HG03097 (cell line): ENCODE data around the gene CDH26.
"Not testable (repeated sequence)": the region's sequence is repeated elsewhere in the genome, so short reads cannot be mapped to it uniquely, and the experiment has no call there.

Experiments used
- ATAC-seq: cut with Tn5 transposase; IDR thresholded peaks from one replicate; pipeline ENCODE4 v1.9.1; 2021; ENCODE audit not compliant: unreplicated experiment, low FRiP score

Gene CDH26

DNA sequence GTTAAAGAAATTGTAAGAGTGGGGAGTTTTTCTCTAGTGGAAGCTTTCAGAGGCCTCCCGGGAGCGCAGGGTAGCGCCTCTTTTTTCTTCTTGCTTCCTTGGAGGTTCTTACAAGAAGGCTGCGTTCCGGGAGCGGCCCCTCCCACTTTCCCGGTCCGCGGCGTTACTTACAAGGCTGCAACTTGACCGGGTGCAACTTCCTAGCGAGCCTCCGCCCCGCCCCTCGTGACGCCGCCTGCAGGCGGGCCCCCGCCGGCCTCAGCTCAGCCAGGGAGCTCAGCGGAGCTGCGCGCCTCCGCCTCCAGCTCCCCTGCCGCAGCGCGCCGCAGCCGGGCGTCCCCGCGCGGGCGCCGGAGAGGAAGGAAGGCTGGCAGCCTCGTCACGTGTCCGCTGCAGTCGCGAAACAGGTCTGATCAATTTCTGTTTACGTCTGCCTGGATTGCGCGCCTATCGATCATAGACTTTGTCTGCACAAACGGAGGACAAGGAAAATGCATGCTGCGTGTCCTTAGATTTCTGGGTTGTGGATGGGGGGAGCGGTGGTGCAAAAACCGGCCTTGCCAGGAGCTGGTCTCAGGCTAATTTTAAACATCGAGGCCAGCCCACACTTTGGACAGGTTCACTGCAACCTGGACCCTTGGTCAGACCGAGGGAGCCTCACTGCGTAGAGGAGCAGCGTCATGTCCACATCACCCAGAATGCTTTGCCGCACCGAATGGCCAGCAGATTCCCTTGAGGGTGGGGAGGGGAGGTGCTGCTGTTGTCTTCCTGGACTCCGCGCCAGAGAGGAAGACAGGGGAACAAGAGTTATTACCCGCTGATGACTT is 17.9 kb upstream of the CDH26 start, which contains the start of the genes FAM217B and PPP1R3D:
Gene FAM217B, plus strand, starts transcription at position 261 of the 827 bp plus-strand sequence. CDS start 3,555 bp downstream, outside the sequence.
Gene PPP1R3D, minus strand, starts transcription at position 177 of the 827 bp plus-strand sequence. CDS start 374 bp downstream, outside the sequence.
- ATAC-seq = peak; percentile 90

DNA sequence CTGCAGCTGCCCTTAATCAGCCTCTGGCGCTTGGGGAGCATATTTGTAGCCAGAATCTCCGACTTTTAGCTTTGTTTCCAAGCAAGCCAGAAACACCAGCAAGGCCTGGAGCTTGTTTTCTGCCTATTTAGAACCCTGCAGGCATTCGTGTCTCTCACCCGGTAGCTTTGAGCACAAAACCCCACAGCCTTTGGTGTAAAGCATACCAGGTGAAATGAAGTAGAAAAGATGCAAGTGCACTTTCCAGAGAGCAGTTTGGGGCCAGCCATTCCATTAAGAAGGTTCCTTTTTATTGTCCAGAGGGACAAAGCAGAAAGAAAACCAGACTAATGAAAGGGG is 17.3 kb upstream of the CDH26 start:
- ATAC-seq = no peak

DNA sequence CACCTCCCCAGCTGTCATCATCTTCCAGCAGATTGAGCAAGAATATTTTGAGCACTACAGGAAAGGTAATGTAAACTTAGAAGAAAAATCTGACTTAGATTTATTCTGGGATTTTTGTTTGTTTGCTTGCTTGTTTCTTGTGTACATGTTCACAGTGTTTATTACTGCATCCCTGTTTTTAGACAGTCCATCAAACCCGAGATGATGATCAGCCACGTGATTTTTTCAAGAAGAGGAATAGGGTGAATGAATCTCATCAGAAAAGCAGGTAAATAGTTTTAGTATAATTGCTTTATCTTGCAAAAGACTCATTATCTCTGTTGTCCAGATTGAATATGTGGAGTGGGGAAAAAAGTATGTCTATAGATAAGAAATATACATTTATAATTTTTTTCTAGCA is 16.0 kb upstream of the CDH26 start:
- ATAC-seq = no peak

DNA sequence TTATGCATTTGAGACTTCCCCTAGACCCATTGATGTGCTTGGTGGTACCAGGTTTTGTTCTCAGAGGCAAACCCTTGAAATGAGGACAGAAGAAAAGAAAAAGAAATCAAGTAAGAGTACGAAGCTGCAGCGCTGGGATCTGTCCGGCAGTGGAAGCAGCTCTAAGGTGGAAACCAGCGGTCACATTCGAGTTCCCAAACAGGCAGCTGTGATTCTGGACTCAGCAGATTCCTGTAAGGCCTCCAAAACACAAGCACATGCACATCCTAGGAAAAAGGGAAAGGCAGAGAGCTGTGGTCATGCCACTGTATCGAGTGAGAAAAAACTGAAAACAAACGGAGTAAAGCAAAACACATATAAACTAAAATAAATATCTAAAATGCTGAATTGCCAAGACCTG is 13.5 kb upstream of the CDH26 start:
- ATAC-seq = no peak

DNA sequence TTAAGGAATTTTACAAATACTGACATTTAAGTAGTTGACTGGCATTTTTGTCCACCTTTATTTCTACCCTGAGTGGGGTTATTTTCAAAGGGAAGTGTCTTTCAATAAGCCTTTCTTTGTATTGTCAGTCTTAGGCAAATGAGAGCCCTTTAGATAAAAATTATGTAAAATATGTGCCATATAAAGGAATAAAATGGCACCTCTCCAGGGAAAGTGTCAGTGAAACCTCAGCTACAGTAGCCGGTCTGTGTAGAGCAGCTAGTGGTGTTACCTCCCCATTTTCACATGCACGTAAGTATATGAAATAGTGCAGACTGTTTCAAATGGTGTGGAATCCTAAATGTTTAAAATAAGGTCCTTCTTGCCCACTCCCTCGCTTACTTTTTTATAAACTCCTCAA is 13.0 kb upstream of the CDH26 start:
- no peak for ATAC-seq

DNA sequence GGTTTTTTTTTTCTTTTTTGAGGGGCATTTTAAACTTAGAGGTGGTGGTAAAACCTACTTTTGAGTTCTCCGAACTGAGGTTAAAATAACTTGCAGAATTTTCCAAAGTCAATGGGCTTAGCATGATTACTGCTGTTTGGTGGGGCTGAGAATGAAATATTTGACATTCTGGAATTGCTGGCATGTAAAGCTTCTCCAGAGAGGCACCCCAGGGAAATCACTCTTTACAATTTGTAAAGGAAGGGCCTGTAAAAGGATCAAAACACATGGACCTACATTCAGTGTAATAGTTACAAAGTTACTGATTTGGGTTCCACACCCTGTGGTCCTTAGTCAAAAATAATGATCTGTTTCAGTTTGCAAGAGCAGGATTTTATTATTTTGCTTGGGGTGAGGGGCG is 12.5 kb upstream of the CDH26 start:
- ATAC-seq = no peak

DNA sequence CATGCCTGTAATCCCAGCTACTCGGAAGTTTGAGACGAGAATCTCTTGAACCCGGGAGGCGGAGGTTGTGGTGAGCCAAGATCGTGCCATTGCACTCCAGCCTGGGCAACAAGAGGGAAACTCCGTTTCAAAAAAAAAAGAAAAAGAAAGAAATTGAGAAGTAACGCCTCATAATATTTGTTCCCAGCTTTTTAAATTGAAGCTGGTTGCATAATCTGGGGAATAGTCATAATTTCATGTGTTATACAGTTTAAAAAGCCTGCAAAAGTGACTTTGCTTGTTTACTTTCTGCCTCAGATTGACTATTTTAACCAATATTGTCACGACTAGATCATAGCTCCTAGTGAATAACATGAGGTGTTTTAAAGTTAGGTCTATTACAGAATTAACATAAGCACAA is 10.8 kb upstream of the CDH26 start:
- ATAC-seq = no peak

DNA sequence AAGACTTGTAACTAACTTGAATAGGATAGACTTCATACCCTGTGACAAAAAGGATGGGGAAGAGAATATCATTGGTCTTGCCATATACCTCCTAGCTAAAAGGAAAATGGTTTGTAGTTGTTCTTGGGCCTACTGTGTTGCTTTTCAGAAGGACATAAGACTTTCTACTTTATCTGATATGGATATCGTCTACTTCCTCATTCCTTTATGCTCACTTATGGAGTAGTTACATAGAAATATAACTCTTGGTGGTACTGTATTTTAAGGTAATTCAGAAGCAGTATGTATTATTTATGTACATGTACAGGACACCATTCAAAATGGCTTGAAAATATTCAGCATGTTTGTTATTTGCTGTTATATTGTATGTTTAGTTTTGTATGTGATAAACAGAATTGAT is 10.0 kb upstream of the CDH26 start:
- ATAC-seq = no peak

DNA sequence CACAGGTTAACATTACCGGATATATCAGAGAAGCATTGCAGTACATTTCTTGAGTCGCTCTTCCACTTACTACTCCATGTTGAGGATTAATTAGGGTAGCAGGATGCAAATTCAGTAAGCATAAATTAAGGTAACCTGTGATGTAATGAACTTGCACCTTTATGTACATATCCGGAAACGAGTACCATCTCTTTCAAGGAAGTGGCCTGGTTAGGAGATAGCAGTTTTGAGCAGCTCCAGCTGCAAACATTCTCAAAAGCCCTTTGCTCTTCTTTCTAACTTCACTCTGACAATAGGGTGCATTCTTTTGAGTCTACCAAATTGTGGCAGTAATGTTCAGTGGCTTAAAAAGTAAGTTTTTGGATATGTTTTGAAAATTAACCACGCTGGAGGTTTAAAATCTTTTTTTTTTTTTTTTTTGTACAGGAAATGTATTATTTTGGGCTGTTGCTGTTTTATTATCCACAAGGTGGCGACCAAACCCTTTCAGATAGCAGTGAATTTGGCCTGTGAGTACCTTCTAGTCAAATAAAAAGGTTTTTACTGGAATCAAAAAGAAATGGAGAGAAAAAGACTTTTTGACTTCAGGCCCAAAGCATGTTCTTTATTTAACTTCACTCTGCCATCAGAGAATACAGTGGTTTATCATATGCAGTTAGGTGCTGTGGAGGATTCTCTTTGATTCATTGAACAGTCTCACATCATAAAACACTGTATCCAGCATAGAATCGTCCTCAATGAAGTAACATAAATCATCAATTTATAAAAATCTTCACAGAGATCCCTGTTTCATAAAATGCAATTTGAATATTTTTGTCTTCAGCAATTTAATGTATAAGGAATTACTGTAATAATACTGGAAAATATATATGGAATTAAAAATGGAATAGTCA is 9.1 kb upstream of the CDH26 start:
- ATAC-seq = no peak

DNA sequence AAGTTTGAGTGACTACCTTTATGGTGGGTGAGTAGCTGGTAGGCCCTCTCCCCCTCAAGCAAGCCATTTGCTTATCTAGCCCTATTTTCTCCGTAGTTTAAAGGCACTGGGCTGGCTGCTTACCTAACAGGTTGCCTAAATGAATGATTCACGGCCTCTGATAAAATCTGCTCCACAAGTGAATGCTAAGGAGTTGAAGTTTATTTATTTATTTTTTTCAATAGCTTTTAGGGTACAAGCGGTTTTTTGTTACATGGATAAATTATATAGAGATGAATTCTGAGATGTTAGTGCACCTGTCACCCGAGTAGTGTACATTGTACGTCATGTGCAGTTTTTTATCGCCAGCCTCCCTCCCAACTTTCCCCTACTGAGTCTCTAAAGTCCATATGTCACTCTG is 8.3 kb upstream of the CDH26 start:
- no peak for ATAC-seq

DNA sequence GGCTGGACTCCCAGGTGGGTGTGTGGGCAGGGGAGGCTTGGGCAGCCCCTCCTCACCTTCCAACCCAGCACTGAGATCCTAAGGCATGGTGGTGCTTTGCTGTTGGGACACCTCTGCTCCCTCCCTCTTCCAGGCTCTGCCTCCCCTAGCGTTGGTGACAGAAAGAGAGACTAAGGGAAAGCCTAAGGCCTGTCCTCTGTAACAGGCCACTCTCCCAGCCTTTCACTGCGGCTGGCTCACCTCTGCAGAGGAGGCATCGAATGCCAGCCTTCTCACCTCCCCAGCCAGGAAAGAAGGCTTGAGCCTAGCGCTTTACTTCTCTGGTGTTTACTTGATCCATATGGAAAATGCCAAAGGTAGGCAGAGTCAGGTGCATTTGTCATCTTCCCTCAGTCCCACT is 3.5 kb upstream of the CDH26 start:
- no peak for ATAC-seq

DNA sequence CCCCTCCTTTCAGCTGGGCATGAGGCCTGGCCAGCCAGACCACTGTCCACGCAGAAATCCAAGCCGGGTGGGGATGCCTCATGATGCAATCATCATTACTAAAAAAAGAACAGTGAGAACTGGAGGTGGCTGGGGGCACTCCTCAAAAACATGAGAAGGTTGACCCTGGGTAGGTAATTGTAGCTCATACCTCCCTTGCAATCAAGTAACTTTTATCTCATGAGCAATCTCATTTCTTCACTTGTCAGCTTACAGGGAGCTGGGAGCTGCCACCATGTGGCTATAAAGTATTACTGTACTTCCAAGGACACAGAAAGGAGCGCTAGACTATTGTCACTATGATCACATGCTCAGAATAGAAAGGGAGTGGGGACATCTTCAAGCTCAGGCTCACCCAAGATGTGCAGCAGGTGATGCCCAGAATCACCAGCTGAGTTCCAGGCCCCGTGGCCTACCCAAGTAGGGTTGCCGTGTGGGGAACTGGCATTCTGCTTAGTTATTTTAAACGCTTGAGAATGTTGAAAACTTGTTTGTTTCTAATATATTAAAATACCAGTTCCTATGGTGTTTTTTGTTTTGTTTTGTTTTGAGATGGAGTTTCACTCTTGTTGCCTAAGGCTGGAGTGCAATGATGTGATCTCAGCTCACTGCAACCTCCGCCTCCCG is 3.0 kb upstream of the CDH26 start:
- no peak for ATAC-seq

DNA sequence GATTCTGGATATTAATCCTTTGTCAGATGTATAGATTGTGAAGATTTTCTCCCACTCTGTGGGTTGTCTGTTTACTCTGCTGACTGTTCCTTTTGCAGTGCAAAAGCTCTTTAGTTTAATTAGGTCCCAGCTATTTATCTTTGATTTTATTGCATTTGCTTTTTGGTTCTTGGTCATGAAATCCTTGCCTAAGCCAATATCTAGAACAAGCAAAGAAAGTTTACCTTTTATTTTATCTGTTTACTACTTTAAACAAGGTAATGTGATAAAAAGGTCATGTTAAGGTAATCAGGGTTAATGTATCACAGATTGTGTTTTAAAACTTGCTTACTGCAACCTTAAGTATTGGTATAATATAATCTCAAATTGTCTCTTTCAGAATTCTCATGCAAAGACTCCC is 655 bp upstream of the CDH26 start:
- ATAC-seq = not testable (repeated sequence)

DNA sequence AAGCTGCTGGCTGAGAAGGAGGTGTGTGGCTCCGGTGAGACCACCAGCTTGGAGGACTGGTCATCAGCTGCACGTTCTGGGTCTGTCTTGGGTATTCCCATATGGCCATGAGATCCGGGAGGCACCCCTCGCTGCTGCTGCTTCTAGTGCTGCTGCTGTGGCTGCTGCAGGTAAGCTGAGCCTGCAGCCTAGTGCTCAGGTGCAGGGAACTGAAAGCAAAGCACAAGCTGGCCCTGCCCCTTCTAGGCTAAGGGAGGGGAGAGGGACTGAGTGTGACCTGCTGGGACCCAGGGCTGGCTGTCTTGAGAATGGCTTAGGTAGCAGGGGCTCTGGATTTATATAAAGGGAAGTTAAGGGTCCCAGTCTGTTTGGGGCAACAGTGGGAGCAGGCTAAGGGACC is 403 bp downstream of the CDH26 start:
- no peak for ATAC-seq

DNA sequence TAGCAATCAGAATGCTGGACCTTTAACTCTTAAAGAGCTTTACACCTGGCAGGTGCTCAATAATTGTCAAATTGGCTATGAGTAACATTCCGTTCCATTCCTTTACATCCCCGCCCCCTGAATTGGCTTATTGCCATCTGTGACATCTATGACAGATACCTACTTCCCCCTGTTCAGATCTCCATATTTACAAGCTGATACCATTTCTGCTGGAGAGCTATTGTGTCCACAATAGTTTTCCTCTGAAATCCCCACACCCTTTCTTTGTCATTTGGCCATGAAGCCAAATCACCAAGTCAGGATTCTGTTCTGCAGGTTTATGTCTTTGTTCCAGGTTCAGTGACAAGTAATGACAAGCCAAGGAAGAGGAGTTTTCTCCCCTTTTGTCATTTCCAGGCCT is 3.2 kb downstream of the CDH26 start:
- no peak for ATAC-seq

DNA sequence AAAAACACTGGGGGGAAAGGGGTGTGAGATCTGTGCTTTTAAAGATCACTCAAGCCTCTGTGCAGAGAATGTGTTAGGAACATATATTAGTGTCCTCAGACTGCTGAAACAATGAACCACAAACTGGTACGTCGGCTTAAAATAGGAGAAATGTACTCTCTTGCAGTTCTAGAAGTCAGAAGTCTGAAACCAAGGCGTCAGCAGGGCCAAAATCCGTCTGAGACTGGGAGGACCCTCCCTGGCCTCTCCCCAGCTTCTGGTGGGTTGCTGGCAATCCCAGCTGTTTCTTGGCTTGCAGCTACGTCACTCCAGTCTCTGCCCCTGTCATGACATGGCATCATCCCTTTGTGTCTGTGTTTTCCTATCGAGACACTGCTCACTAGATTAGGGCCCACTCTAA is 3.9 kb downstream of the CDH26 start:
- no peak for ATAC-seq

DNA sequence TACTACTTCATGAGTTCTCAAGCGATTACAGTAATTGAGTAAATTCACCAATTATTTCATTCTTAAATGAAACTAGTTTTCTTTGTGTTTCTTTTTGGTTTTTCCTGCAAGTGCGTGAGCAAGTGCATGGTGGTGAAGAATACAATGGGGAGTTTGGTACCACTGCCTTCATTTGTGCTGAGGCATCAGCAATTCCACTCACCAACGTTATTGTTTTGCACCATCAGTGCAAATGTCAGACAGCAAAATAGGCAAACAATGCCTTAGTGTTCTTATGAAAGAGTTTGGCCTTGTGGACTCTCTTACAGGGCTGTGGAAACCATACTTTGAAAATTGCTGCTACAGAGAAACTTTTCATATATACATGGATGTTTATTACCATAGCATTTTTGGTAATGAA is 8.2 kb downstream of the CDH26 start:
- no peak for ATAC-seq

DNA sequence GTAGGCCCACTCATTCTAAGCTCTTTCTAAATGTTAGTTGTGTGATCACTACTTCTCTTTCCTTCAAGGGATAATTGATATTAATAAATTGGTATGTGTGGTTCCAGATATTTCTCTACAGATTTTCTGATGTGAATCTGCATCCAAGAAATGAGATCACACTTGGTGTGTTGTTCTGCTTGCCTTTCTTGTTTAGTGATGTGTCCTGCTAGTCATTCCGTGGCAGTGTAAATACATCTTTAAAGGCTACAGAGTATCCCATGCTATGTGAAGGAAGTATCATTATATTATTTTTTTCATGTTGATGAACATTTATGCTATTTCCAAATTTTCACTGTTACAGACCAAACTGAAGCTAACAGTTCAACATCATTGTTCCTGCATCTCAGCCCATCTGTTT is 13.2 kb downstream of the CDH26 start:
- no peak for ATAC-seq

DNA sequence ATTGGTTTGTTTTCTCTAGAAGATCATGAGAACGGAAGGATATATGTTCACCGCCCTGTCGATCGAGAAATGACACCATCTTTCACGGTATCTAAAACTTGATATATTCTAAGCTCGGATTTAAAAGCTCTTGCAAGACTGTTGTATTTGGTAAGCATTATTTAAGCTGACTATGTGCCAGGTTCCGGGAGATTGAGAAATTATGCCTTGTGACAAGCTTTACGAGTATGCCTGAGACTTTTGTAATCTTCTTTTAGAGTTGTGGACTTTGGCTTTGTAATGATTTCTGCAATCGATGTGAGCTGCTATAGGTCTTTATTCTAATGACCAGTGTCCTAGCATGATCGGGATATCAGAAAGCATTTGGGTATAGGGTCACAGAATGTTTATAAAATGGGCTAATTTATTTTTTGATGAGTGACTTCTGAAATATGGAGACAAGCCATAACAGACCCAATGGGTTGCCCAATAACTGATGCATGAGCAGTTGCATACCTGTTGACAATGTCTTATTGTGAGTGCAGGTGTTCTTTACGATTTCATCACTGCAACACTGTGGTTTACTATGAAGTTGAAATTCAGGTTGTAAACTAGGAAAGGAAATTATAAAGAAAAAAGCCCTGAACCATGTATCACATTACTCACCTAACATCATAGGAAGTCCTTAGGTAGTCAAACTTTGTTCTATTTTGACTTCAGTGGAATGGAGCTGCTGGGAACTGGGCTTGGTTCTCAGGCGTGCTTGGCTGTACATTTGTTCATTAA is 14.0 kb downstream of the CDH26 start:
- ATAC-seq = no peak

DNA sequence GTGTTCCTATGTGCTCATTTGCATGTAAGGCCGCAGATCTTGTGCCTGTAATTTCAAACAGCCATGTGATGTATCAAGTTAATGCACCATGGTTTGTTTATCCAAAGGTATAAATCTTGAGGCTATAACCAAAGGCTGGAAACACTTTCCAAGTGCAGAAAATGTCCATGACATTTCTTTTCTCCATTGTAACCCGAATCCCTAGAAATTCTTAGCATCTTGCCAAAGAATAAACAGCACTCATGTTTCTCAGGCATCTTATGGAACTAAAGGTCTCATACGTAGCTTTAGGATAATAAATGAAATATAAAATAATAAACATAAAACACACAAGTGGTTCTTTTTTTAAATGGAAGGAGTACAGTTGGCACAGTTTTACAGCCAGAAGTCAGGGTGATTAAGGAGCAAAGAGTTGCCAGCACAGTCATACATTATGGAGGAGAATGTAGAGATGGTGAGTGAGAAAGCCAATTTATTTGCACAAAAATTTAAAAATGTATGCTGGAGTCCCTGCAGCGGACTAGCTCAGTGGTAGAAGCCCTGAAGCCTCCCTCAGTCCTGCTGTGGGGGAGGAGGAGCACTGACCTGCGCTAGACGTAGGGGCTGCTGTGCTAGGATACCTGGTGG is 18.0 kb downstream of the CDH26 start:
- ATAC-seq = no peak
